NK-92 treated with Interleukin-12 subunit alpha and Interleukin-12 subunit beta, amount 100 ng/mL, for 24 hours (cell line): ENCODE data around the gene CCDC174.
"Not testable (repeated sequence)": the region's sequence is repeated elsewhere in the genome, so short reads cannot be mapped to it uniquely, and the experiment has no call there.

ENCODE experiments used
- DNase-seq: peaks from one replicate; lab custom pipeline; 2025; lab: John Stamatoyannopoulos, UW

Gene CCDC174

GRCh38 chr3:14627815-14628214 is 23.7 kb upstream of the CCDC174 start:
- DNase-seq, result no peak

- no peak for DNase-seq
Observed at GRCh38 chr3:14628406-14628805, 23.2 kb upstream of the CCDC174 start.

- DNase-seq, result no peak
Observed at GRCh38 chr3:14630404-14631100, 21.0 kb upstream of the CCDC174 start.

GRCh38 chr3:14631101-14631497 is 20.5 kb upstream of the CCDC174 start:
- DNase-seq, result no peak

- DNase-seq, result no peak
Observed at GRCh38 chr3:14631687-14632441, 19.7 kb upstream of the CCDC174 start.

- no peak for DNase-seq
Observed at GRCh38 chr3:14632442-14632930, 19.1 kb upstream of the CCDC174 start.

- no peak for DNase-seq
Observed at GRCh38 chr3:14633417-14633816, 18.1 kb upstream of the CCDC174 start.

GRCh38 chr3:14633819-14634424 is 17.6 kb upstream of the CCDC174 start:
- no peak for DNase-seq

- DNase-seq, result no peak
Observed at GRCh38 chr3:14634763-14635400, 16.7 kb upstream of the CCDC174 start.

- no peak for DNase-seq
Observed at GRCh38 chr3:14636496-14637087, 15.0 kb upstream of the CCDC174 start.

- no peak for DNase-seq
Observed at GRCh38 chr3:14640157-14640562, 11.4 kb upstream of the CCDC174 start.

GRCh38 chr3:14640734-14641133 is 10.8 kb upstream of the CCDC174 start:
- no peak for DNase-seq

GRCh38 chr3:14641346-14641745 is 10.2 kb upstream of the CCDC174 start:
- DNase-seq, result no peak

GRCh38 chr3:14645453-14645852 is 6.1 kb upstream of the CCDC174 start:
- no peak for DNase-seq

GRCh38 chr3:14646131-14646573 is 5.4 kb upstream of the CCDC174 start:
- no peak for DNase-seq

GRCh38 chr3:14646589-14647413 is 4.8 kb upstream of the CCDC174 start:
- DNase-seq, result no peak

GRCh38 chr3:14647976-14648955 is 3.3 kb upstream of the CCDC174 start:
- no peak for DNase-seq

- no peak for DNase-seq
Observed at GRCh38 chr3:14649466-14649865, 2.1 kb upstream of the CCDC174 start.

- no peak for DNase-seq
Observed at GRCh38 chr3:14650193-14650592, 1.4 kb upstream of the CCDC174 start.

GRCh38 chr3:14652360-14652907 is 872 bp downstream of the CCDC174 start:
- DNase-seq, result not testable (repeated sequence)
